Subcutaneous abdominal adipose tissue (tissue), 5 donors: ENCODE results near the gene CATSPERB.
A peak's percentile ranks its signal among the peaks of the same experiment; 100 is the strongest.
"Not testable (repeated sequence)": the region's sequence is repeated elsewhere in the genome, so short reads cannot be mapped to it uniquely, and the experiment has no call there.

ENCODE experiments used
- H3K27ac ChIP-seq: one replicate; pipeline ENCODE4 v1.7.0; 2013; ENCODE audit warnings: low read depth, mild to moderate bottlenecking, inconsistent platforms, low read length, moderate library complexity
- H3K27me3 ChIP-seq, 5 donors: one replicate each; pipeline ENCODE4 v1.7.0; 2013; ENCODE audit warnings: low read length in 5 of 5, inconsistent platforms in 1 of 5; ENCODE audit not compliant: control insufficient read depth in 5 of 5, insufficient read depth in 4 of 5
- H3K36me3 ChIP-seq, 5 donors: one replicate each; pipeline ENCODE4 v1.7.0; 2013; ENCODE audit warnings: low read length in 5 of 5; ENCODE audit not compliant: control insufficient read depth in 5 of 5, insufficient read depth in 5 of 5
- H3K4me1 ChIP-seq, 5 donors: one replicate each; pipeline ENCODE4 v1.7.0; 2013; ENCODE audit warnings: low read length in 5 of 5, mild to moderate bottlenecking in 3 of 5, moderate library complexity in 1 of 5; ENCODE audit not compliant: control insufficient read depth in 5 of 5, insufficient read depth in 5 of 5
- H3K4me3 ChIP-seq, 5 donors: one replicate each; pipeline ENCODE4 v1.7.0; 2013; ENCODE audit warnings: low read length in 5 of 5, low read depth in 1 of 5
- H3K9ac ChIP-seq, 5 donors: one replicate each; pipeline ENCODE4 v1.7.0; 2013; ENCODE audit warnings: low read length in 5 of 5, mild to moderate bottlenecking in 4 of 5, moderate library complexity in 3 of 5
- H3K9me3 ChIP-seq, 5 donors: one replicate each; pipeline ENCODE4 v1.7.0; 2013; ENCODE audit warnings: low read length in 5 of 5; ENCODE audit not compliant: control insufficient read depth in 5 of 5
- donor health status: healthy.
- donor health status: healthy.
- donor health status: healthy.
- donor health status: healthy.
- donor health status: healthy.

CATSPERB gene

DNA sequence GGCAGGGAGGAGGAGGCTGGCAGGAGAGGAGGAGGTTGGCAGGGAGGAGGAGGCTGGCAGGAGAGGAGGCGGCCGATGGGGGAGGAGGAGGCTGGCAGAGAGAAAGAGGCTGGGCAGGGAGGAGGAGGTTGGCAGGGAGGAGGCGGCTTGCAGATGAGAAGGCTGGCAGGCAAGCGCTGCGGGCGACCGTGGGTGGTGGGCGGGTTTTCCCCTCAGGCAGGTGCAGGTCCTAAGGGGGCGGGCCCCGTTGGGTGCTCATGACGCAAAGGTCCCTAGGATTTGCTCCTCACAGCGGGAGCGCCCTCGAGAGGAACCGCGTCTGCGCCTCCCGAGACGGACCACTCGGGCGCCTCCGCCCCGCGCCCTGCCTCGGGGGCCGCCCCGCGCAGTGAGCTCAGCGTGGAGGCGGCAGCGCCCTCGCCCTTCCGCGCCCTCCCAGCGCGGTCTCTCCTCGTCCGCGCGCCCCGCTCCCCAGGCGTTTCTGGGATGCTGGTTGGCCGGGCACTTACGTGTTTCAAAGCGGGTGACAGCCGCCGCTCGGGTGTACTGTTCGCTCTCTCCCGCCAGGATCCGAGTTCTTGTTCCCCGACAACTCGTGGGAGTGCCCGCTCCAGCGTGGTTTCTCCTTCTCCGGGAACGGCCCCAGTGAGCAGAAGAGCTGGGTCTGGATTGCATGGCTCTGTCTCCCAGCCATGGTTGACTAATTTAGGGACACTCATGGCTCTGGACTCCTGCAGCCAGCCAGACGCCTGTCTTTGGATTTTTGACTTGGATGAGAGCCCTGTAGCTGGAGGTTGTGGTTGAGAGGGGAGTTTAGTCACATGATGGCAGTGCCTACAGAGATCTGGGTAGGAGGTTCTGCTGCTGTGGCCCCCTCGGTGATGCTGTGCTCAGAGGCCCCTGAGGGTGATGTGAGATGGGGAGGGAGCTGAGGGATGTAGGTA lies 157.7 kb downstream of the CATSPERB start:
- Histone ChIP-seq H3K9ac (no peak overlapping the region), H3K27me3 (peaks cover 0 to 20% (median 8%) of the 10 kb centered on the region in 5 donors), H3K4me3 (peak overlapping the region; percentile 44 to 64 (median 57)), H3K4me1 (peaks cover 0 to 13% (median 10%) of the 10 kb centered on the region in 5 donors), H3K36me3 (no peaks in the 10 kb centered on the region), H3K27ac (no peak overlapping the region), H3K9me3 (peaks cover 0 to 4% (median 0%) of the 10 kb centered on the region in 5 donors)

DNA sequence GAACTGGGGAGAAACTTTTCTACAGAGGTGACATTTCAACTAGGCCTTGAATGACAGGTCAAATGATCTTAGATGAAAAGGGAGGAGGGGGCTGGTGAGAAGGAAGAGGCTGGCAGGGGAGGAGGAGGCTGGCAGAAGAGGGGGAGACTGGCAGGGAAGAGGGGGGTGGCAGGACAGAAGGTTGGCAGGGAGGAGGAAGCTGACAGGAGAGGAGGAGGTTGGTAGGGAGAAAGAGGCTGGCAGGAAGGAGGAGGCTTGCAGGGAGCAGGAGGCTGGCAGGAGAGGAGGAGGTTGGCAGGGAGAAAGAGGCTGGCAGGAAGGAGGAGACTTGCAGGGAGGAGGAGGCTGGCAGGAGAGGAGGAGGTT lies 158.4 kb downstream of the CATSPERB start:
- H3K27me3 ChIP-seq = peaks cover 0 to 20% (median 8%) of the 10 kb centered on the region in 5 donors
- H3K9ac ChIP-seq = no peak overlapping the region
- H3K4me3 ChIP-seq = peak overlapping the region in 2 of 5 donors; percentile 63 to 64

DNA sequence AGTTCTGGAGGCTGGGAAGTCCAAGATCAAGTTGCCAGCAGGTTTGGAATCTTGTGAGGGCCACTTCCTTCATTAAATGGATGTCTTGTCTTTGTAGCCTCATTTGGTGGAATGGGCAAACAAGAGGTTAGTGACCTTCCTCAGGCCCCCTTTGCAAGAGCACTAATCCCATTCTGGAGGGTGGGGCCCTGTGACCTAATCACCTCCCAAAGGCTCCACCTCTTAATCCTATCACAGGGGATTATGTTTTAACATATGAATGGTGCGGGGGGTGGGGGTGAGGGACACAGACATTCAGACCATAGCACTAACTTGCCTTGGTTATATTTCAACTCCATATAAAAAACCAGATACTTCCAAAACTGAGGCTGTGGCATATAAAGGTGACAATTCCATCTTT lies 161.9 kb downstream of the CATSPERB start:
- no peak overlapping the region for H3K9ac ChIP-seq
- H3K9me3 ChIP-seq = no peaks in the 10 kb centered on the region
- no peak overlapping the region for H3K4me3 ChIP-seq
- H3K4me1 ChIP-seq = peaks cover 0 to 13% (median 10%) of the 10 kb centered on the region in 5 donors
- peaks cover 0 to 17% (median 7%) of the 10 kb centered on the region in 5 donors for H3K27me3 ChIP-seq
- H3K27ac ChIP-seq = no peak overlapping the region
- H3K36me3 ChIP-seq = no peaks in the 10 kb centered on the region

More for the DNA sequence above, 158.4 kb downstream of the CATSPERB start:
- no peak overlapping the region for H3K27ac ChIP-seq
- H3K9me3 ChIP-seq = peaks cover 0 to 4% (median 0%) of the 10 kb centered on the region in 5 donors
- H3K4me1 ChIP-seq = peaks cover 0 to 13% (median 10%) of the 10 kb centered on the region in 5 donors
- no peaks in the 10 kb centered on the region for H3K36me3 ChIP-seq

DNA sequence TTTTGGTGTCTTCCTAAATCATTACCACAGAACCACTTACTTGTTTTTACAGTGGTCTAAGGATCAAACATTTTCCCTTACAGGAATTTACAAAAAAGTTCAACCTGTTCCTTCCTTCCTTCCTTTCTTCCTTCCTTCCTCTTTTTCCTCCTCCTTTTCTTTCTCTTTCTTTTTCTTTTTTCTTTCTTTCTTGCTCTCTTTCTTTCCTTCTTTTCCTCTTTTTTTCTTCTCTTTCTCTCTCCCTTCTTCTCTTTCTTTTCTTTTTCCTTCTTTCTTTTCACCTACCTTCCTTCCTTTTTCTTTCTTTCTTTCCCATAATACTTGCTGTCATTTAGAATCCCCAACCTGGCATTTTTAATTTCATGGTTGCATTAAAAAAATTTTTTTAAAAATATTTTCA lies 162.6 kb downstream of the CATSPERB start:
- Histone ChIP-seq H3K9ac (no peak overlapping the region), H3K9me3 (no peaks in the 10 kb centered on the region), H3K27me3 (peaks cover 0 to 10% (median 4%) of the 10 kb centered on the region in 5 donors), H3K27ac (no peak overlapping the region), H3K4me3 (no peak overlapping the region), H3K4me1 (peaks cover 0 to 8% (median 6%) of the 10 kb centered on the region in 5 donors), H3K36me3 (no peaks in the 10 kb centered on the region)

DNA sequence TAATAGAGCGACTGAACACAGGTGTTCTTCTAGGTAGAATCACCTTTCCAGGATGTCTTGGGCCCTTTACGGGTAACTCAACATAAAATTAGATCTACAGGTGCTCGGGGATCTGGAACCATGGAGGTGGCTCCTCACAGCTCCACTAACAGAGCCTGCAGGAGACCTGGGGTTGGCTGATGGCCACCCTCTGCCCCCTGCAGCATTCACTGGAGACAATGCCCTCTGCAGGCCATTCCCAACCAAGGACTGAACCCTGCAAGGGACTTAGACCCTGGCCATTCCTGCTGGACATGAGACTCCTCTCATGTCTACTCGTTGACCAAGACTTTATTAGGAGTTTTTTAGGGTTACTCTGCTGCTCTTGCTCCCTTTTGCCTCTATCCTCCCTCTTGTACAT lies 163.3 kb downstream of the CATSPERB start:
- Histone ChIP-seq H3K27ac (no peak overlapping the region), H3K9me3 (no peaks in the 10 kb centered on the region), H3K4me1 (peaks cover 0 to 1% (median 0%) of the 10 kb centered on the region in 5 donors), H3K36me3 (no peaks in the 10 kb centered on the region), H3K27me3 (peaks cover 0 to 4% (median 0%) of the 10 kb centered on the region in 5 donors), H3K9ac (no peak overlapping the region), H3K4me3 (no peak overlapping the region)

DNA sequence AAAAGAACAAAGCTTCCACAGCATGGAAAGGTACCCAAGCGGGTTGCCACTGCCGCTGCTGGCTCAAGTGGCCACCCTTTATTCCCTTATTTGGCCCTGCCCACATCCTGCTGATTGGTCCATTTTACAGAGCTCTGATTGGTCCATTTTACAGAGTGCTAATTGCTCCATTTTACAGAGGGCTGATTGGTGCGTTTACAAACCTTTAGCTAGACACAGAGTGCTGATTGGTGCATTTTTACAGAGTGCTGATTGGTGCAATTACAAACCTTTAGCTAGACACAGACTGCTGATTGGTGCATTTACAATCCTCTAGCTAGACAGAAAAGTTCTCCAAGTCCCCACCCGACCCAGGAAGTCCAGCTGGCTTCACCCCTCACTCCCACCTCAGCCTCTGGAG lies 164.1 kb downstream of the CATSPERB start:
- H3K4me3 ChIP-seq, H3K27me3 ChIP-seq, H3K4me1 ChIP-seq, H3K9ac ChIP-seq, H3K36me3 ChIP-seq, H3K9me3 ChIP-seq, H3K27ac ChIP-seq: not testable (repeated sequence)

DNA sequence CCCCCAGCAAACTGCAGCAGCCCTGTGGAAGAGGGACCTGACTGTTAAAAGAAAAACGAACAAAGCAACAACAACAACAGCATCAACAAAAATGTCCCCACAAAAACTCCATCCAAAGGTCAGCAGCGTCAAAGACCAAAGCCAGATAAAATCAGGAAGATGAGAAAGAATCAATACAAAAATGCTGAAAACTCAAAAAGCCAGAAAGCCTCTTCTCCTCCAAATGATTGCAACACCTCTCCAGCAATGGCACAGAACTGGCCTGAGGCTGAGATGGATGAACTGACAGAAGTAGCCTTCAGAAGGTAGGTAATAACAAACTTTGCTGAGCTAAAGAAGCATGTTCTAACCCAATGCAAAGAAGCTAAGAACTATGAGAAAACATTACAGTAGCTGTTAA lies 176.4 kb downstream of the CATSPERB start:
- Histone ChIP-seq H3K36me3 (no peaks in the 10 kb centered on the region), H3K27ac (no peak overlapping the region), H3K4me3 (no peak overlapping the region), H3K9ac (no peak overlapping the region), H3K4me1 (no peaks in the 10 kb centered on the region), H3K27me3 (peaks cover 0 to 3% (median 0%) of the 10 kb centered on the region in 5 donors), H3K9me3 (no peaks in the 10 kb centered on the region)

DNA sequence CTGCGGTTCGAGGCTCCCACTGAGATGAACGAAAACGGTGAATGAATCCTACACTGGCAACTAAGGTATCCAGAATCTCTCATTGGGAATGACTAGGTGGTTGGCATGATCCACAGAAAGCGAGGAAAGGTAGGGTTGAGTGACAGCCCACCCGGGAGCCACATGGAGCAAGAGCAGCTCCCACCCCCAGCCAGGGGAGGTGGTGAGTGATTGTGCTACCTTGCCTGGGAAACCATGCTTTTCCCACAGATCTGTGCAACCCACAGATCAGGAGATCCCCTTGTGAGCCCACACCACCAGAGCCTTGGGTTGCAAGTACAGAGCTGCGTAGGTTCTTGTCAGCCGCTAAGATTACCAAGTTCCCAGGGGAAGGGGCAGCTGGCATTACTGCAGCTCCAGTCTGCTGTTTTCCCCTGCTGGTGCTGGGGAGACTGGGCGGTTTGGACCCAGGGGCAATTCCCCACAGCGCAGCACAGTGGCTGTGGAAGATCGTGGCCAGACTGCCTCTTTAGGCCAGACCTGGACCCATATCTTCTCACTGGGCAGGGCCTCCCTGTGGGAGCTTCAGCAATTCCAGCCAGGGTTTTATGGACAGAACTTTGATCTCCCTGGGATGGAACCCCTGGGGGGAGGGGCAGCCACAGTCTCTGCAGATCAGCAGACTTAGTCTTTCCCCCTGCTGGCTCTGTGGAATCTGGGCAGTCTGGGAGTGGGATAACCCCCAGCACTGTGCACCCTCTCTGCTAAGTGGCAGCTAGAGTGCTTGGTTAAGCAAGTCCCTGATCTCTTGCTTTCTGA lies 177.2 kb downstream of the CATSPERB start:
- H3K36me3 ChIP-seq = no peaks in the 10 kb centered on the region
- peaks cover 0 to 3% (median 0%) of the 10 kb centered on the region in 5 donors for H3K27me3 ChIP-seq
- no peak overlapping the region for H3K9ac ChIP-seq
- no peak overlapping the region for H3K27ac ChIP-seq
- H3K9me3 ChIP-seq = no peaks in the 10 kb centered on the region
- no peaks in the 10 kb centered on the region for H3K4me1 ChIP-seq
- H3K4me3 ChIP-seq = no peak overlapping the region

DNA sequence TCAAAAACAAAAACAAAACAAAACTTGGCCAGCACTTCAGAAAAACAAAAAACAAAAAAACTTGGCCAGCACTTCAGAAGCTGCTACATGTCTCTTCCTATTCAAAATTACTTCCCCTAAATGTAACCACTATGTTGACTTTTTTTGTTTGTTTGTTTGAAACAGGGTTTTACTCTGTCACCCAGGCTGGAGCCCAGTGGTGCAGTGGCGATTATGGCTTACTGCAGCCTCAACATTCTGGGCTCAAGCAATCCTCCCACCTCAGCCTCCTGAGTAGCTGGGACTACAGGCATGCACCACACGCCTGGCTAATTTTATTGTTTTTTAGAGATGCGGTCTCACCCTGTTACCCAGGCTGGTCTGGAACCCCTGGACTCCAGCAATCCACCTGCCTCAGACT lies 183.8 kb downstream of the CATSPERB start:
- no peaks in the 10 kb centered on the region for H3K27me3 ChIP-seq
- no peaks in the 10 kb centered on the region for H3K36me3 ChIP-seq
- no peaks in the 10 kb centered on the region for H3K4me1 ChIP-seq
- no peaks in the 10 kb centered on the region for H3K9me3 ChIP-seq
- no peak overlapping the region for H3K9ac ChIP-seq
- no peak overlapping the region for H3K4me3 ChIP-seq
- no peak overlapping the region for H3K27ac ChIP-seq
